Measurements from ENCODE around the gene NUDCD2. TPM values are rescaled to one million over a fixed set of nuclear protein-coding genes. Genes with fewer than 3 reads are reported as not detected.

NUDCD2 gene
- total and polyA plus RNA-seq, 9 of the 15 experiments (the other 6 are each of a cell fraction or from before 2014, with no cell fraction given), result 14.6 to 76.9 (median 32.5) TPM

- TF ChIP-seq UBTF (IDR thresholded peaks at IDR 0.05; ENCODE audit: borderline replicate concordance in 1 of 2, low read depth in 2 of 2, low read length in 2 of 2), result peak; percentile 77 to 78; a peak in 2 of 4 replicates
- peak in 1 of 2 experiments; percentile 48; a peak in 1 of 4 replicates for TF ChIP-seq TRIM24 (IDR thresholded peaks at IDR 0.05)
- peak; percentile 44; the same call in 1 of the 2 replicates for TF ChIP-seq HLTF (IDR thresholded peaks at IDR 0.05)
- peak; percentile 76; the same call in 1 of the 2 replicates for TF ChIP-seq PML (IDR thresholded peaks at IDR 0.05; ENCODE audit: low read length)
- no peak for TF ChIP-seq CREB5 (CRISPR knock-in tag; IDR thresholded peaks at IDR 0.05)
- TF ChIP-seq NBN (IDR thresholded peaks at IDR 0.05; ENCODE audit: low read depth), result 0 out of 2 replicates have a peak, but pooled peaks have one; percentile 76
- TF ChIP-seq SREBF1 (IDR thresholded peaks at IDR 0.05; ENCODE audit: borderline replicate concordance, low read depth, low read length), result no peak
- TF ChIP-seq TARDBP (IDR thresholded peaks at IDR 0.05), result no peak
- TF ChIP-seq ZNF24 (IDR thresholded peaks at IDR 0.05), result no peak
- TF ChIP-seq NELFE (IDR thresholded peaks at IDR 0.05; ENCODE audit: insufficient read depth, insufficient read length), result no peak
- no peak for TF ChIP-seq HOXB6 (CRISPR knock-in tag; IDR thresholded peaks at IDR 0.05; ENCODE audit: borderline replicate concordance)
- peak; percentile 60; the same call in 1 of the 2 replicates for TF ChIP-seq TFAP4 (CRISPR knock-in tag; IDR thresholded peaks at IDR 0.05; ENCODE audit: borderline replicate concordance)
- TF ChIP-seq ZSCAN29 (IDR thresholded peaks at IDR 0.05), result peak; percentile 94
- TF ChIP-seq STAT5A (IDR thresholded peaks at IDR 0.05; ENCODE audit: borderline replicate concordance, low read length), result no peak
- TF ChIP-seq ZNF408 (CRISPR knock-in tag; IDR thresholded peaks at IDR 0.05; ENCODE audit: low read depth), result no peak
- peak; percentile 98 for TF ChIP-seq SUPT5H (IDR thresholded peaks at IDR 0.05)
- peak; percentile 46; the same call in 1 of the 2 replicates for TF ChIP-seq ERF (CRISPR knock-in tag; IDR thresholded peaks at IDR 0.05)
- TF ChIP-seq FOXK2 (conservative IDR thresholded peaks at IDR 0.05 in 1 of 2, IDR thresholded peaks at IDR 0.05 in 1 of 2; ENCODE audit: low read depth in 2 of 2), result peak; percentile 97 to 98
- no peak for TF ChIP-seq HSF4 (CRISPR knock-in tag; IDR thresholded peaks at IDR 0.05; ENCODE audit: borderline replicate concordance)
- TF ChIP-seq ZNF830 (CRISPR knock-in tag; IDR thresholded peaks at IDR 0.05), result peak; percentile 79; the same call in 1 of the 2 replicates
- TF ChIP-seq, protein P1, sequence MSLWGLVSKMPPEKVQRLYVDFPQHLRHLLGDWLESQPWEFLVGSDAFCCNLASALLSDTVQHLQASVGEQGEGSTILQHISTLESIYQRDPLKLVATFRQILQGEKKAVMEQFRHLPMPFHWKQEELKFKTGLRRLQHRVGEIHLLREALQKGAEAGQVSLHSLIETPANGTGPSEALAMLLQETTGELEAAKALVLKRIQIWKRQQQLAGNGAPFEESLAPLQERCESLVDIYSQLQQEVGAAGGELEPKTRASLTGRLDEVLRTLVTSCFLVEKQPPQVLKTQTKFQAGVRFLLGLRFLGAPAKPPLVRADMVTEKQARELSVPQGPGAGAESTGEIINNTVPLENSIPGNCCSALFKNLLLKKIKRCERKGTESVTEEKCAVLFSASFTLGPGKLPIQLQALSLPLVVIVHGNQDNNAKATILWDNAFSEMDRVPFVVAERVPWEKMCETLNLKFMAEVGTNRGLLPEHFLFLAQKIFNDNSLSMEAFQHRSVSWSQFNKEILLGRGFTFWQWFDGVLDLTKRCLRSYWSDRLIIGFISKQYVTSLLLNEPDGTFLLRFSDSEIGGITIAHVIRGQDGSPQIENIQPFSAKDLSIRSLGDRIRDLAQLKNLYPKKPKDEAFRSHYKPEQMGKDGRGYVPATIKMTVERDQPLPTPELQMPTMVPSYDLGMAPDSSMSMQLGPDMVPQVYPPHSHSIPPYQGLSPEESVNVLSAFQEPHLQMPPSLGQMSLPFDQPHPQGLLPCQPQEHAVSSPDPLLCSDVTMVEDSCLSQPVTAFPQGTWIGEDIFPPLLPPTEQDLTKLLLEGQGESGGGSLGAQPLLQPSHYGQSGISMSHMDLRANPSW (CRISPR knock-in tag; IDR thresholded peaks at IDR 0.05), result no peak
- TF ChIP-seq MAFG (tag; conservative IDR thresholded peaks at IDR 0.05), result no peak
- TF ChIP-seq ESRRB (CRISPR knock-in tag; IDR thresholded peaks at IDR 0.05; ENCODE audit: borderline replicate concordance), result no peak
Measured at GRCh38 chr5:163505368-163506094, 45.6 kb upstream of the NUDCD2 start, which contains the start of gene MAT2B (continued).

Data from K562 (cell line).